HG03575 (cell line): ENCODE results near the gene NCF2.

ENCODE experiments used
- ATAC-seq: cut with Tn5 transposase; IDR thresholded peaks from one replicate; pipeline ENCODE4 v1.9.1; 2021; ENCODE audit not compliant: unreplicated experiment, insufficient number of reproducible peaks, low FRiP score; ENCODE audit errors: extremely low read depth

The NCF2 gene

DNA sequence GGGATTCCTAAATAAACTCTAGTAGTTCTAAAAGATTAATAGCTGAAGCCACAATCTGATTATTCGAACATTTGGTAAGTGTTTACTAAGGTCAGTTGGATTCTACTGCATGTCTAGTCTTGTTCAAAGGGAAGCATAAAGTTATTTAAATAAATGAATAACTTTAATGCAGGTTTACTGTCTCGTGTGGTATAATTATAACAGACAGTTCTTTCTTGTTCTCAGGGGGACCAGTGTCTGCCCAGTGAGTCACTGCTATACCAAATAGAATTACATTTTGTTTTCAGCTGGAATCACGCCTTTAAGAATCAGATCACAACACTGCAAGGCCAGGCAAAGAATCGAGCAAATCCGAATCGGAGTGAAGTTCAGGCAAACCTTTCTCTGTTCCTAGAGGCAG is 72.9 kb downstream of the NCF2 start:
- no peak for ATAC-seq

- no peak for ATAC-seq
Measured at GRCh38 chr1:183516725-183517124, 73.5 kb downstream of the NCF2 start.

- no peak for ATAC-seq
Measured at GRCh38 chr1:183515002-183515689, 75.1 kb downstream of the NCF2 start.

- ATAC-seq: no peak
Measured at GRCh38 chr1:183514235-183514634, 76.0 kb downstream of the NCF2 start.

- no peak for ATAC-seq
Measured at GRCh38 chr1:183512450-183512849, 77.8 kb downstream of the NCF2 start.

DNA sequence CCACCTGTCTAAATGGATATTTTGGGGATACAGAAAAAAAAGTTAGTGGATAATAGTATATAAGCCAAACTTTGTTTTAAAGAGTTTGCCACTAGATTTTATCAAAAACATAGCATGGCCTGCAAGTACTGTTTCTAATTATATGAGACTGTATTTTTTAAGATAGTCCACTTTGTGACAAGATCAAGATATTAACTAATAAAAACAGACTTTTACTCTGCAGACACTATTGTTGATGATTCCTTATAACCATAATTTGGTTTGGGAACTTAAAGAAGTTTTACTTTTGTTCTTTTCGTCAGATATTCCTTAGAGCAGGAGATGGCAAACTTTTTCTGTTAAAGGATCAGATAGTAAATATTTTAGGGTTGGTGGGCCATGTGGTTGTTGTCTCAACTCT is 81.6 kb downstream of the NCF2 start:
- no peak for ATAC-seq

GRCh38 chr1:183506561-183506960 is 83.7 kb downstream of the NCF2 start:
- ATAC-seq: no peak
